NAMALWA (cell line): ENCODE measurements around the gene BTRC.
"Not testable (repeated sequence)": the region's sequence is repeated elsewhere in the genome, so short reads cannot be mapped to it uniquely, and the experiment has no call there.

Experiments
- DNase-seq: peaks from one replicate; pipeline ENCODE4 v3.0.0-alpha.2; 2015; ENCODE audit warnings: low spot score

BTRC gene

DNA sequence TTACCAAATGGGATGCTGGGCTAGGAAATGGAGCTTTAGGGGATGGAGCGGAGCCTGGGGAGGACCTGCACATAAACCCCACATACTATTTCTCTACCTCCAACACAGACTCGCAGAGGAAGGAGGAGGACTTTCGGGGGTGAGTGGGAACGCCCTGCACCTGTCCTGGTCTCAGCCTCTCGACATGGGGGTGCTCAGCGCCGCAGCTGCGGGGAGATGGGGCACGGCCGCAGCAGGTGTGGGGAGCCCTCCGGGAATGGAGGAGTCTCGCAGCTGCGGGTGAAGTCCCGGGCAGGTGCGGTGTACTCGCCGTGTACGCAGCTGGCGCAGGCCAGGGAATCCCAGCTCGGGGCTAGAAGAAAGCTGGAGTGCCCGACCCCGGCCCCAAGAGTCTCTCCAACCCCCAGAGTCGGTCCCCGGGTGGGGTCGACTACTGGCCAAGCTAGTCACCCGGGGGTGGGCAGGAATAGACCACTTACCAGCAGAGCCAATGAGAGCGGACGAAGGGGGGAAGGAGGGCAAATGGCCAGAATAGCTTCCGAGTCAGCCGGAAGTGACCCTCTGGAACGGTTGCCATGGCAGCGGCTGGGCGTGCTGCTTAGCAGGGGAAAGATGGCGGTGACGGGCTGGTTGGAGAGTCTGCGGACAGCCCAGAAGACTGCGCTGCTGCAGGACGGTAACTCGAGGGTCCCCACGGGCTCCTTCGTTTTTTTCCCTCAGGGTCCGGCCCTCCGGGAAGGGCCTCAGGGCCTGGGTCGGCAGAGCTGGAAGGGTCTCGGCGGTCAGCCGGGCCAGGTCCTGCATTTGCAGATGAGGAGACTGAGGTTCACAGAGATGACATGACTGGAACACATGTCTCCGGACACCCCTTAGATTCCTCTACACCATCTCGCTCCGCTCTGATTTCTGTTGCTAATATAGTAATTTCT, 234.0 kb downstream of the BTRC start, which contains the start of the genes DPCD and POLL:
Gene DPCD, plus strand, starts transcription at position 597 of the 929 bp plus-strand sequence. Its CDS starts 16 bp downstream, at position 613.
Gene POLL, minus strand, starts transcription at position 533 of the 929 bp plus-strand sequence. CDS start 897 bp downstream, outside the sequence.
- peak; percentile 92 for DNase-seq

DNA sequence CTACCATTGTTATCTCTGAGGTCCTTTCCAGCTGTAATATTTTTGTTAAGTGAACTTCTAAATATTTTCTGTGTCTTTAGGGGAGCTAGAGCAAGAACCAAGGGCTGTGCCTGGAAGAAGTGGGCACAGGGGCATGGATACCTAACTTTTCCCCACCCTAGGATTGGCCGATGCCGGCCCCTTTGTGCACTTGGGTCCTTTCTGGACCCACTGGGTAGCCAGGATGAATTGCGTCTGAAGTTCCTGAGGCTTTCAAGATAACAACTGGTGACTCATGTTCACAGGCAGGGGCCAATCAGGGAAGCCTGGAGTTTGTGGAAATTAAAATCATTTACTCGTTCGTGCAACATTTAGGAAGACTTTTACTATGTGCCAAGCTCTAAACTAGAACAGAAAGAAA, 234.9 kb downstream of the BTRC start:
- DNase-seq = no peak

DNA sequence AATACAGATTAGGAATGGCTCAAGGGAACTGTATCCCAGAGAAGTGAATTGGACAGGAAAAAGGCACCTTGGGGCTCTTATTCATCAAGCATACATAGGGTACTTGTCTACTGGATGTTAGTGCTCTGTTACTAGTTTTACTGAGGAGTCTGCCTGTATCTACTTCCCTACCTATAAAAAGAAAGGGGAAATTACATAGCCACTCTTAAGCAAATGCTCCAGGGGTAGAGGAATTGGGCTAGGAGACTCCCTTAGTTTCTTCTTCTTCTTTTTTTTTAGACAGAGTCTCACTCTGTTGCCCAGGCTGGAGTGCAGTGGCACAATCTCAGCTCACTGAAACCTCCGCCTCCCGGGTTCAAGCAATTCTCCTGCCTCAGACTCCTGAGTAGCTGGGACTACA, 239.4 kb downstream of the BTRC start:
- DNase-seq = not testable (repeated sequence)

DNA sequence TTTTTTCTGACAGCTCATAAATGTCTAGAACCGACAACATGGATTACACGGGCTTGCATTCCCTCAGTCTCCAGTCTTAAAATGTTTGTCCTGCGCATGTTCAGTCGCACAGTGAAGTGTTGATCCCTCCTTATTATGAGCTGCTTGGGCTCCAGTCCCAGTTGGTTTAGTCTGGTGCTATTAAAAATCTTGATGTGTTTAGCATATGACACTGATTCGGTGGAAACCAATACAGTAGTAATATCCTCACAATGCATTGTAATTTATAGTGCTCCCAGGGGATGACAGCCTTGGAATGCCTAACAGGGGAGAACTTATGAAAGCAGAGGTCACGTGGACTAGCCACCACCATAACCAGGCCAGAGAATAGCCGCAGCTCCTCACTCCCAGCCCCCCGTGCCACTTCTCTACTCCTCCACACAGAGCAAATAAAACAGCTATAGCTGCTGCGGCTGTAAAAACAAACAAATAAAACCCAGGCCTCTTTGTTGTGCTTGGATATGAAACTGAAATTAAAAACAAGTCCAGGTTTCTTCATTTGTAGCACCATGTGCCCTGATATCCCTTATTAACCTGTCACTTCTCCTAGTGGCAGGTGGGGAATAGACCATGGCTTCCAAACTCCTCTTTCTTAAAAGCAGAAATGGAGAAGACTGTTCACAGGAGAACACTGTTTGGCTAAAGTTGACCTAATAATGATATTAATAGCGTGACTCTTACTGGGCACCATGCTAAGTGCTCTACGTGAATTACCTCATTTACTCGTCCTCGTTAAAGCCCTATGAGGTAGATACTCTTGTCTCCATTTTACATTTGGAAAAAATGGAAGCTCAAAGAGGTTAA, 241.8 kb downstream of the BTRC start:
- DNase-seq = no peak

DNA sequence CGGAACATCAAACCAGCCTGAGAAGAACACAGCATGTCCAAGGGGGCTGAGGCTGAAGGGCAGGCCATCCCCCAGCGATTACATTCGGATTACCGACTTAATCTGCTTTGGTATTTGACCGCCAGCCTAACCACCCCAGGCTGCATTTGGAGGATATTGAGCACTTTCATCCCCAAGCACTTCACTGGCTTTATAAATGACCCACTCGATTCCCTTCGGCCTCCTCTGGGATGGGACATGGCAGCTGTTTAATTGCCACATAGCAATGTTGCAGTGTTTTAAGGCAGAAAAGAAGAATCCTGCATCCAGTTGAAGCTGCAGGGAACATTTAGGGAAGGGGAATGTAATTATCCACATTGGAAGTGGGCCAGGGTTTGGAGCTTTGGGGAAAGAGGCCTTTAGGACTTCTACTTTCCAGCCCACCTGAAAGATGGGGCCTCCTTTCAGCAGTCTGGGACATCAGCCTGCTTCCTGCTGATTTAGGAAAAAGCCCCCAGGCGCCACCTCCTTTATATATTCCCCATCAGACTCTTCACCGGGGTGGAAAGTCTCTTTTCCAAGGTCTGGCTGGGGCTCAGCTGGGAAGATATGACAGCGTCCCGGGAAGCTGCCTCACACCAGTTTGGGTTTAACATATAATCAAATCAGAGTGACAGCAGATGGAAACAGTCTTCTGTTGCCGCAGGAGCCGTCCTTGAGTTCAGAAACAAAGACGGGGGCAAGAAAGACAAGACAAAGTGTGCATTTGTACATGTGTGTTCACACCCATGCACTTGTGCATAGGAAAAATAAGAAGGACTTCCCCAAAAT, 243.3 kb downstream of the BTRC start:
- DNase-seq = no peak

DNA sequence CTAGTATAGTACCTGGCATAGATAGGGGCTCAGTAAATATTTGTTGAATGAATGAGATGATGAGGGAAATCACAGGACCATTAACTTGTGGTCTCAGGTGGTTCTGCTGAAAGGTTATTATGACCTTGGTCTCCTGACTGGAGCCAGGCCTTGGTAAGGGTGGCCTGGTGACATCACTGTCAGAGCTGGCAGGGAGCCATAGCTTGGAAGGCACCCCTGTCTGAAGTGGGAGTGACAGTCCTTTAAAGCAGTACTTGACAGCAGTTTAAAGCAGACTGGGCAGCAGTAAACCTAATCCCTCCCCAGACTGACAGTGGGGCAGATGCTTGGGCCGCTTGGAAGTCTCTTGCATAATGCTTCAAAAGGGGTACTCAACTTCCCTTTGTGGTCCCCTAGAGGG, 247.6 kb downstream of the BTRC start:
- DNase-seq = no peak

DNA sequence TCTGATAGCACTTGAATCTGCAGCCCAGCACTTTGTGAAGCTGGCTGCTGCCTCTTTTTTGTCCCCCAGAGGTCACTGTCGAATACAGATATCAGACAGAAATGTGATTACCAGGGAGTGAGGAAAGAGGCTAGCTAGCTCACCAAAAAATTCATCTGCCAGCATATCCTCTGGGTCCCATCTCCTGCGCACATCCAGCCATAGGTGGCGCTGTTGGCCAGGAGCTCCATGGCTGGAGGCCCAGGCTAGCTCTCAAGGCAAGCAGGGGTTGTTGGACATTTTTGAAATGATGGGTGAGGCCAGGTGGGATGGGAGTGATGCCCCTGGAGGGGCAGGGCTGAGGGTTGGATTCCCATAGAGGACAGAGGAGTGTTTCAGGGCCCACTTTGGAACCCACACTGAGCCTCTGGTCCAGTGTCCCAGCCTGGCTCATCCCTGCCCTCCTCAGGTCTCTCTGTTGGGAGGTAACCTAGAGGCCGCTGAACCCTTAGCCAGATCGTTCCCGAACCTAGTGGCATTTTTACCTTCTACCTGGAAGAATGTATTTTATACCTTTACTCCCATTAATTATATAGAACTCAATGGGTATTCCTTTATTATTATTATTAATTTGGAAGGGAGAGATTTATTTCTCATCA, 248.9 kb downstream of the BTRC start:
- DNase-seq = peak; percentile 94
